HL-60/S4 treated with retinoic acid at 250 ng/mL for 4 days and 3 days (cell line): Measurements from ENCODE around the gene DLGAP3.

Experiments
- in situ Hi-C: fragments of 300-500 bp; cut with MboI; formaldehyde crosslinking; loops from 2 replicates; pipeline ENCODE4 v1.7.0; 2022; ENCODE audit warnings: low sequenced_read_pairs

Gene DLGAP3

DNA sequence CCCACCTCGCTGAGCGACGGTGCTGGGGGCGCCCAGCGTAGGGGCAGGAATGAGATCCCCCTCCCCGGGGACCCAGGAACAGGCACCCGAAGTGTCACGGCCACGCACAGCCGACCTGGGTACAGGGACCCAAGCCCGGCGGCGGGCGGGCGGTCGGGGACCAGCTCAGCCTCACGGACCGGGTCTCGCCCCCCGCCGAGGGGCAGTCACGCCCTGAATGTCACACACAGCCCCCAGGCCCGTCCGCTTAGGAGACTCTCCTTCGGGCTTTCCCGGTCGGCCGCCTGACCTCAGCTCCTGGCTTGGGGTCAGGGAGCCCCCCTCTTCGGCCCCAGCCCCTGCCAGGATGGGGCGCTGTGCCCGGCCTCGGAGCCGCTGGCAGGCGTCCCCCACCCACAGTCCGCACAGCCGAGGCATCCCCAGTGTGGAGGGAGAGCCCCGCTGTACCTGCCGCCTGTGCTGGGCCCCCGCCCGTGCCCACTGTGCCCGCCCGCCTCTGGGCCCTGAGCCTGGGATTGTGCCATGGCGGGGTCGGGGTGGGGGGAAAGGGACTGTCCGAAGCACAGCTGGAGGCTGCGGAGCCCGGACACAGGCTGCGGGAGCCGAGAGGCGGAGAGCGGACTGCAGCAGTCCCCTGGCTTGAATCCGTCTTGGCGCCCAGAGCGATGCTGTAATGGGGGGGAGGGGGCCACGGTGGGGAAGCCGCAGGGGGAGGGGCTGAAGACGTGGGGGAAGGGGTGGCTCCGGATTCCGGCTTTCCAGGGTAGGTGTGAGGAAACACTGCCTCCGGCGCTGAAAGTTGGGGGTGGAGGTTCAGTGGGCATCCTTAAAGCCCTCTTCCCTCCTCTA, 627 bp upstream of the DLGAP3 start:
- in situ Hi-C loops, result no loop called here

DNA sequence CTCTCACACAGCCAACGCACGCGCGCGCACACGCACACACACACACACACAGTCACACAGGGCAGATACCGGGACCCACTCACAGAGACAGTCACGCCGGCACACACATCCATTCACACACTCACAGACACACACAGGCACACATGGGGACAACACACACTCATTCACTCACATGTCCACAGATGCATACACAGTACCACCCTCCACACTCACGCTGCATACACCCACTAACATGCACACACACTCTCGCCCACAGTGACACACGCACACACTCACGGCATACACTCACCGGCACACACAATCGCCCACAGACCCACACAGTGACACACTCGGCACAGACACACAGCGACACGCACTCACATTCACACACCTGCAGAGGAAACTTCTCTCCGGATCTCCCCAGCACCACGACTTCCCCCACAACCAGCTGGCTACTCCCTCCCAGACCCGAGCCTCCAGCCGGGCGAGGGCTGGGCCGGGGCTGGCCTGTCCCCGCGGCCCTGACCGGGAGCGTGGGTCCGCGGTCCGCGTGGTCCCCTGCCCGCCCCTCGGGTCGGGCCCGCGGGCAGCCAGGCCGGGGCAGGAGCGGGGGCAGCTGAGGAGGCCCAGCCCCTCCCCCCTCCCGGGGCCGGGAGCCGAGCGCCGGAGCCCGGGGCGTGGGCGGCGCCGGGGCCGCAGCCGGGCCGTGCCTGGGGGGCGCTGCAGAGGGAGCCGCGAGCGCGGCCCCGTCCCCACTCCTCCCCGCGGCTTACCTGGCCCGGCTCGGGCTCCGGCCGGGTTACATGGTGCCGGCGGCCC, 552 bp downstream of the DLGAP3 start:
- in situ Hi-C loops, result no loop called here

DNA sequence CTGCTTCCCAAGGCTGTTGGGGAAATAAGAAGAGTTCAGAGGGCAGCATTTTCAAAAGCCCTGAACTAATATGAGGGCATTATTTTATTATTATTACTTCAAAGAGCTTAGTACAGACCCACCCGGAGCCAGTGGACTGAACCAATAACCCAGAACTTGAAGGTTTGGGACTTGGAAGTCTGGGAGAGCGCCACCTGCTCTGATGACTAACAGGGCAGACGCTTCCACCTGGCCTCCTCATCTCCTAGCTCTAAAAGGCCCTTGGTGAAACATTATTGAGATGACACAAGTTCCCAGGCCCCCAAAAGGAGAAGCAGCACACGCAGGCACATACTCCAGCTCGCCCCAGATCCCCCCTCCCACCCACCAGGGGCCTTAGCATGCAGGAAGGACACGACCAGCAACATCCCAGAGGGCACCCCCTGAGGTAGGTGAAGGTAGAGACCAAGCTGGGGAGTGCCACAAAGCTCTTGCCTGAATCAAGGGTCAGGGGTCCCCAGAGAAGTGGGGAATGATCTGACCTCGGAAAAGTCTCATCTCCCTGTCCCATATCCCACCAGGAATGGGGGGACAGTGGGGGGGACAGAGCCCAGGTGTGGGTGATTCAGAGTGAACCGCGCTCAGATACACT, 1.3 kb downstream of the DLGAP3 start:
- in situ Hi-C loops, result no loop called here

- in situ Hi-C loops, result no loop called here
These were observed 2.1 kb downstream of the DLGAP3 start for GRCh38 chr1:34927316-34927715.

GRCh38 chr1:34926894-34927293, 2.6 kb downstream of the DLGAP3 start:
- in situ Hi-C loops, result no loop called here

DNA sequence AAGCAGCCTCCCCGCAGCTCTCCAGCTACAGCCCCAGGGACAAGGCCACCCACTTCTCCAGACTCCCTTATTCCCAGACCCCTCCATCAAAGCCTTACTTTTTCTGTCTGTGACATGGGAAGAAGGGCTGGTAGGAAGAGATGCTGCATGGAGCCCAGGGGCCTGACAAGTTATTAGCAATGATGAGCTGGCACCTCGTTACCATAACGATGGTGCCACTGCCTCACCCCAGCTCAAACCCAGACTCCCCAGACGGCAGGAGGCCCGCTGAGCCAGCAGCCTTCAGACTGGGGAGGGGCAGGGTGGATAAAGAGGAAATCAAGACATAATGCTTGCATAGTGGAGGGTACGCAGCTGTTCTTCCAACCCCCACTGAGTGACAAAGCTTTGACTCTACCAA, 3.3 kb downstream of the DLGAP3 start:
- in situ Hi-C loops, result no loop called here

GRCh38 chr1:34925730-34926129, 3.7 kb downstream of the DLGAP3 start:
- in situ Hi-C loops, result no loop called here

GRCh38 chr1:34924759-34925555, 4.5 kb downstream of the DLGAP3 start:
- in situ Hi-C loops, result no loop called here

DNA sequence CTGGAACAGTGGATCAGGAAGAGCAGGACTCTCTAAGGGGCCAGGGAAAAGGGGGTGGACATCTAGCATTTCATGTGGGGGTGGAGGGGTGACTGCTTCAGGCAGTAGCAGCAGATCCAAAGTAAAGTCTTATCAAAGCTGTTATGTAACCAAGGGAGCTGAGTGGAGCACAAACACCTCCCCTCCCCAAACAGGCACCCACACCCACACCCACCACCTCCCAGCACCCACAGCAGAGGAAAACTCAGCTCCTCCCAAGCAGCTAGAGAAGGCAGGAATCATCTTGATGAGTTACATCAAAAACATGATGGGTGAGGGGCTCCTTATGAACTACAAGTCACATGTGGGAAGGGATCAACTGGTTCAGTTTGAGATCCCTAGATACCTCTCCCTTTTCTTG, 6.0 kb downstream of the DLGAP3 start:
- in situ Hi-C loops, result no loop called here

- in situ Hi-C loops, result no loop called here
These were observed 10.4 kb downstream of the DLGAP3 start for GRCh38 chr1:34918977-34919561.

DNA sequence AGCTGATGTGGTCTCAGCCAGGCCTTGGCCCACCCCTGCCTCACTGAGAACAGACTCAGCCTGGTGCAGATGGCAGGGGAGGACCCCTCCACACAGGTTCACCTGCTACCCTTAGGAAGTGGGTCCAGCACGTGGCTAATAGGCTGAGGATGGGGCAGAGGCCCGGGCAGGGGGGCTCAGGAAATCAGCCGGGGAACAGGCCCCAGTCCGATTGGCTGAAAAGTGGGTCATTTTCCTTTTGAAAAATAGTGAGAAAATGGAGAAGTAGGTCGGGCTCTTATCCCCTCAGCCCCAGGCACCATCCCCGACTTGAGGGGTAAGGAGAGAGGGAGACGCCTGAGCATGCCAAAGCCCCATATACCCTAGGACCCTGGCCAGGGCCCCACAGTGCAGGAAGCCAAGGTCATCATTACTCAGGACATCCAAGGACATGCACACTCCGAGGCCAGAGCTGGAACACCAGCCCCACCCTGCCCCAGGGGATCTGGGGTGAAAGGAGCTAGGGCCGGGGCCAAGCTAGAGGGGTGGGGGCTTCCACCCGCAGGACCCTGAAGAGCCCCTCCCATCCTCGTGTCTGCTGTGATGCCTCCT, 11.0 kb downstream of the DLGAP3 start:
- in situ Hi-C loops, result no loop called here

- in situ Hi-C loops, result no loop called here
These were observed 12.4 kb downstream of the DLGAP3 start for GRCh38 chr1:34917017-34917416.

DNA sequence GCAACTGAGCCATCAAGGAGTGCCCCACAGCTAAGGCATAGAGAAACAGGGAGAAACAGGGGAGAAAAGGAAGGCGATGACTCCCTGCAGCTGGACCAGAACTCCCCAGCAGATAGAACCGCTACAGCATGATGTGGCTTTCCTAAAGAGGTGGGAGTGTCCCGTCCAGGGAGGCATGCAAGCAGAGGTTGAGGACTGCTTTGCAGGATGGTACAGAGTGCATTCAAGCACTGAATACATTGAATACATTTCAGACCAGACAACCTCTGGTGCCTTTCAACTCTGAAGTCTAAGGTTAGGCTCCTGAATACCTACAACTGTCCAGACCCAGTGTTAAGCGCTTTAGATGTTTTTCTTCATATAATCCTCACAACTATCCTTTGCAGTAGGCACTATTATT, 13.3 kb downstream of the DLGAP3 start:
- in situ Hi-C loops, result no loop called here

DNA sequence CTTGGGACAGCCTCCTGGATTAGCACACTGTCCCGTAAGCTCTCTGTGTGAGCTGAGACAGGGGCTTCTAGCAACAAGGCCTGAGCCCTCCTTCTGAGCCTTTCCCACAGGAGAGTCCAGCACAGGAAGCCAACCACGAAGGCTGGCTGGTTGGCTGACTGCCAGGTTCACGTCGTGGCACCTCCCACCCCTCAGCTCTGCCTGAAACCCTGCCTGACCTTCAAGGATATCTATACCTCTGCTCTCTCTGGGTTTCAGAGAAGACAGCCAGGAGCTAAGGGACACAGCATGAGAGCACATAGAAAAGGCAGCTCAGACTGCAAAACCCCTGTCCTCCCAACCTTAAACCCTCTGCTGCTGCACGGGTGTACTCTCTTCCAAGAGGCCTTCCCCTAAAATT, 13.9 kb downstream of the DLGAP3 start:
- in situ Hi-C loops, result no loop called here

DNA sequence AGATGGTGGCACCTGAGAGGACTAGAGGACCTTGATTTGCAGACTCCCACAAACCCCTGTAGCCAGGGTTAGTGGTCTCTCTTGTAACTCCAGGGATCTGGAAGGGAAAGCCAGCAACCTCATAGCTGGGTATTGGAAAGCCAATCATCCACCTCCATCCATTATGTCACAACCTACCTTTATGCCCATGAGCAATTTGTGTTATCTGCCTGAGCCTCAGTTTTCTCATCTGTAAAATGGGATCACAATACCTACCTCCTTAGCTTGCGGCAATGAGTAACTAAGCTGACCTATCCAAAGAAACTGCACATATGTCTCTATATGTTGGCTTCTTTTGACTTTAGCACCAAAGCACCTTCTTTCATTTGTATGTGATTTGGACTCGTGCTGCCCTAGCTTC, 14.5 kb downstream of the DLGAP3 start:
- in situ Hi-C loops, result no loop called here

DNA sequence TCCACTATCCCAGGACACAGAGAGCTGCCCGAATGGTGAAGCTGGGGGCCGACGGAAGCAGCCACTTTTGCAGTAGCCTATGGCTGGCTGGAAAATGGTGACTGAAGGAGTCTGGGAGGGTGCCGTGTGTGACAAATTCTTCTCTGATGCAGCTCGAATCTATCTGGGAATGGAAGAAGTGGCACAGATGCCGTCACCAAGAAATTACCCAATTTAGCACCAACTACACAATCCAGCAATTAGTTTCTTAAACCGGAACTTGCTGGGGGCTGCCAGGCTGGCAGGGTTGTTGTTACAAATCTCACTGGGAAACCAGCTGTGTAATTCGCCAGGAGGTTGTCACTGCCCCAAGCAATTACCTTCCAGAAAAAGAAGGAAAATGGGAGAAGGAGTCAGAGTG, 18.0 kb downstream of the DLGAP3 start:
- in situ Hi-C loops, result no loop called here

DNA sequence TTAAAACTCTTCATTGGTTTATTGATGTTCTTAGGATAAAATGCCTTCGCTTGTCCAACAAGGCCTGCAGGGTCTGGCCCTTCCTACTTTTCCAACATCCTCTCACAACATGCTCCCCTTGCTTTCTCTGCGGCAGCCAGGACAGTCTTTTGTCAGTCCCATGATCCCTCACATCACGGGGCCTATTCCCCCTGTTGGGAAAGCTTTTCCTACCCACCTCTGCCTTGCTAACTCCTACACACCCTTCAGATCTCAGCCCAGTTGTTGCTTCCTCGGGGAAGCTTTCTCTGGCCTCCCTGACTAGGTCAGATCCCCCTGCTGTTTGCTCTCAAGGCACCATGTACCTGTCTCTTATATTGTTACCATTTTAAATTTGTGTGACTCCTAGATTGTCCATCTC, 19.0 kb downstream of the DLGAP3 start:
- in situ Hi-C loops, result no loop called here

DNA sequence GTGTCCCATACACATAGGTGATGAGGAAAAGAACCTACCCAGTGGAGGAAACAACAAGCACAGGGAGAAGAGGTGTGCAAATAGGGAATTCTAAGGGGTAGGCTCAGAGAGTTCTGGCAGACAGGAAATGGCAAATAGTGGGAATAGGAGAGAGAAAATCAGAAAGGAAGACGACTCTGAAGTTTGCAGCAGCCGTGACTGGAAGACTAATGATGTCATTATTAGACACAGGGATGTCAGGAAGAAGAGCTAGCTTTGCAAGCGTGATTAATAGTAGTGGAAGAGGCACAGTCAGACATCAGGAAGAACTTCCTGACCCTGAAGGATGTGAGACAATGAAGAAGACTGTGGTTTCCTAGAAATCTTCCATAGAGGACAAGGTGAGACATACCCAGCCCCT, 21.1 kb downstream of the DLGAP3 start:
- in situ Hi-C loops, result no loop called here

- in situ Hi-C loops, result no loop called here
These were observed 21.9 kb downstream of the DLGAP3 start for GRCh38 chr1:34907487-34908090.

GRCh38 chr1:34906756-34907155, 22.7 kb downstream of the DLGAP3 start:
- in situ Hi-C loops, result no loop called here
